Mesodermal cell (in vitro differentiated cells): Measurements from ENCODE around the gene GOLGA3.
"Not testable (repeated sequence)": the region's sequence is repeated elsewhere in the genome, so short reads cannot be mapped to it uniquely, and the experiment has no call there.

Experiments
- H3K27ac ChIP-seq: 2 replicates; pipeline ENCODE4 v1.7.0; 2013; ENCODE audit warnings: mild to moderate bottlenecking, low read depth, low read length, moderate library complexity; ENCODE audit not compliant: severe bottlenecking
- H3K36me3 ChIP-seq: 2 replicates; pipeline ENCODE4 v1.7.1; 2013; ENCODE audit warnings: mild to moderate bottlenecking, low read length, moderate library complexity; ENCODE audit not compliant: control insufficient read depth, insufficient read depth
- H3K4me1 ChIP-seq: one replicate; pipeline ENCODE4 v1.7.1; 2013; ENCODE audit warnings: mild to moderate bottlenecking, low read length; ENCODE audit not compliant: insufficient read depth, control insufficient read depth, poor library complexity, severe bottlenecking
- H3K4me3 ChIP-seq: 2 replicates; pipeline ENCODE4 v1.7.0; 2013; ENCODE audit warnings: low read length, control low read depth, mild to moderate bottlenecking; ENCODE audit not compliant: insufficient read depth, poor library complexity, severe bottlenecking; ENCODE audit errors: extremely low read depth
- H3K9me3 ChIP-seq: 2 replicates; pipeline ENCODE4 v1.7.1; 2013; ENCODE audit warnings: mild to moderate bottlenecking, low read length, moderate library complexity; ENCODE audit not compliant: control insufficient read depth
- WGBS, 2 experiments: methylation state at CpG; one replicate each; pipeline ENCODE4 v1.1.5; 2013; ENCODE audit warnings: missing lambda C conversion rate in 2 of 2; ENCODE audit not compliant: insufficient coverage in 2 of 2; 5-methylcytosine and 5-hydroxymethylcytosine counted together

GOLGA3 gene

GRCh38 chr12:132776816-132777568 lies 51.7 kb downstream of the GOLGA3 start:
- Histone ChIP-seq H3K36me3 (peaks cover 98% of the 10 kb centered on the region), H3K4me1 (no peaks in the 10 kb centered on the region), H3K27ac (no peak overlapping the region), H3K4me3 (no peak overlapping the region), H3K9me3 (no peaks in the 10 kb centered on the region)
- 94 to 98% methylated on average over 27 to 29 of the region's 29 CpGs for WGBS, 2 experiments

- WGBS, 2 experiments, result 92 to 94% methylated on average over 3 to 9 of the region's 12 CpGs
- peaks cover 98% of the 10 kb centered on the region for H3K36me3 ChIP-seq
- not testable (repeated sequence) for H3K4me3 ChIP-seq, H3K4me1 ChIP-seq, H3K27ac ChIP-seq, H3K9me3 ChIP-seq
Observed at GRCh38 chr12:132776230-132776625, 52.4 kb downstream of the GOLGA3 start.

- H3K36me3 ChIP-seq, result peaks cover 96% of the 10 kb centered on the region
- WGBS, 2 experiments, result 96 to 98% methylated on average over 21 to 23 of the region's 24 CpGs
- H3K4me1 ChIP-seq, result no peaks in the 10 kb centered on the region
- no peak overlapping the region for H3K27ac ChIP-seq
- H3K4me3 ChIP-seq, result no peak overlapping the region
- H3K9me3 ChIP-seq, result no peaks in the 10 kb centered on the region
Observed at GRCh38 chr12:132775502-132776229, 53.0 kb downstream of the GOLGA3 start.

- Histone ChIP-seq H3K9me3 (no peaks in the 10 kb centered on the region), H3K36me3 (peaks cover 96% of the 10 kb centered on the region), H3K4me1 (no peaks in the 10 kb centered on the region), H3K4me3 (no peak overlapping the region), H3K27ac (no peak overlapping the region)
- 87 to 97% methylated on average over 22 to 29 of the region's 30 CpGs for whole genome bisulfite sequencing, 2 experiments
Observed at GRCh38 chr12:132774646-132775275, 53.9 kb downstream of the GOLGA3 start.

GRCh38 chr12:132774159-132774558 lies 54.5 kb downstream of the GOLGA3 start:
- Histone ChIP-seq H3K27ac (no peak overlapping the region), H3K9me3 (no peaks in the 10 kb centered on the region), H3K36me3 (peaks cover 97% of the 10 kb centered on the region), H3K4me1 (no peaks in the 10 kb centered on the region), H3K4me3 (no peak overlapping the region)
- 97 to 98% methylated on average over 14 to 17 of the region's 18 CpGs for WGBS, 2 experiments

- Histone ChIP-seq H3K9me3 (no peaks in the 10 kb centered on the region), H3K36me3 (peaks cover 93% of the 10 kb centered on the region), H3K4me1 (no peaks in the 10 kb centered on the region), H3K4me3 (no peak overlapping the region), H3K27ac (no peak overlapping the region)
- WGBS, 2 experiments, result 97 to 99% methylated on average over 36 to 37 of the region's 41 CpGs
Observed at GRCh38 chr12:132773077-132773955, 55.4 kb downstream of the GOLGA3 start.

GRCh38 chr12:132772606-132773005 lies 56.1 kb downstream of the GOLGA3 start:
- H3K4me3 ChIP-seq, result no peak overlapping the region
- H3K4me1 ChIP-seq, result no peaks in the 10 kb centered on the region
- no peaks in the 10 kb centered on the region for H3K9me3 ChIP-seq
- no peak overlapping the region for H3K27ac ChIP-seq
- peaks cover 88% of the 10 kb centered on the region for H3K36me3 ChIP-seq
- 90 to 95% methylated on average over 10 to 14 of the region's 14 CpGs for WGBS, 2 experiments

GRCh38 chr12:132771126-132771838 lies 57.4 kb downstream of the GOLGA3 start:
- Histone ChIP-seq H3K4me1 (peaks cover 7% of the 10 kb centered on the region), H3K36me3 (peaks cover 75% of the 10 kb centered on the region), H3K9me3 (no peaks in the 10 kb centered on the region), H3K4me3 (no peak overlapping the region), H3K27ac (no peak overlapping the region)
- 94 to 98% methylated on average over 12 of the region's 15 CpGs for WGBS, 2 experiments

GRCh38 chr12:132766380-132767085 lies 62.1 kb downstream of the GOLGA3 start:
- H3K27ac ChIP-seq, result peak overlapping the region; percentile 59
- H3K36me3 ChIP-seq, result peaks cover 33% of the 10 kb centered on the region
- 89 to 93% methylated on average over 21 to 27 of the region's 27 CpGs for WGBS, 2 experiments
- no peak overlapping the region for H3K4me3 ChIP-seq
- no peaks in the 10 kb centered on the region for H3K9me3 ChIP-seq
- H3K4me1 ChIP-seq, result peaks cover 7% of the 10 kb centered on the region
